ENCODE results near the gene TMEM141. TPM values are rescaled to one million over a fixed set of nuclear protein-coding genes. Genes with fewer than 3 reads are reported as not detected.
"Not testable (repeated sequence)": the region's sequence is repeated elsewhere in the genome, so short reads cannot be mapped to it uniquely, and the experiment has no call there.

The TMEM141 gene
- total and polyA plus RNA-seq, 2 donors from 2014 or later: 96.5 to 403 TPM

DNA sequence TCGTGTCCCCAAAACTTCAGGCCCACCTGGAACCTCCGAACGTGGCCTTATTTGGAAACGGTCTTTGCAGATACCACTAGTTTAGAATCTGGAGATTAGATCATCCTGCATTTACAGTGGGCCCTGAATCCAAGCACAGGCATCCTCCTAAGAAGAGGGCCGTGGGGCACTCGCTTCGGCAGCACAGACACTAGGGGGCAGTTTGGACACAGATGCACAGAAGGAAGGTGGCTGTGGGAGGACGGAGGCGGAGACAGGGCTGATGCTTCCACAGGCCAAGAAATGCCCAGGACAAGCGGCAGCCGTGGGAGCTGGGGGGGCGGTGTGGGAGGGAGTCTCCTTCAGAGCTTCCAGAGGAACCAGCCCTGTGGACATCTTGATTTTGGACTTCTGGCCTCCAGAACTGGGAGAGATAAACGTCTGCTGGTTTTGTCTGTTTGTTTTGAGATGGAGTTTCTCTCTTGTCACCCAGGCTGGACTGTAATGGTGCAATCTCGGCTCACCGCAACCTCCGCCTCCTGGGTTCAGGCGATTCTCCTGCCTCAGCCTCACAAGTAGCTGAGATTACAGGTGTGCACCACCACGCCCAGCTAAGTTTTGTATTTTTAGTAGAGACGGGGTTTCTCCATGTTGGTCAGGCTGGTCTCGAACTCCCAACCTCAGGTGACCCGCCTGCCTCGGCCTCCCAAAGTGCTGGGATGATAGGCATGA is 30.2 kb upstream of the TMEM141 start:
- intact Hi-C loops (cut with DNase I); H3K36me3 ChIP-seq (ENCODE audit: control insufficient read depth in 2 of 3, insufficient read depth in 3 of 3, low read length in 3 of 3); H3K4me1 ChIP-seq (ENCODE audit: control insufficient read depth in 2 of 3, insufficient read depth in 2 of 3, low read depth in 1 of 3, low read length in 3 of 3); H3K9ac ChIP-seq (ENCODE audit: low read length in 3 of 3); H3K9me3 ChIP-seq (ENCODE audit: control insufficient read depth in 2 of 3, insufficient read depth in 1 of 3, low read length in 3 of 3); H3K27me3 ChIP-seq (ENCODE audit: control insufficient read depth, insufficient read depth, low read length); FAIRE-seq; H3K4me3 ChIP-seq (ENCODE audit: low read length in 3 of 3); H3K27ac ChIP-seq (ENCODE audit: low read depth in 2 of 2, low read length in 2 of 2): not testable (repeated sequence)
- TF ChIP-seq CTCF (IDR thresholded peaks at IDR 0.05; ENCODE audit: borderline replicate concordance, extremely low read depth, insufficient read depth): peak; percentile 45
- DNase-seq: peak; percentile 53 to 80 (median 69)

DNA sequence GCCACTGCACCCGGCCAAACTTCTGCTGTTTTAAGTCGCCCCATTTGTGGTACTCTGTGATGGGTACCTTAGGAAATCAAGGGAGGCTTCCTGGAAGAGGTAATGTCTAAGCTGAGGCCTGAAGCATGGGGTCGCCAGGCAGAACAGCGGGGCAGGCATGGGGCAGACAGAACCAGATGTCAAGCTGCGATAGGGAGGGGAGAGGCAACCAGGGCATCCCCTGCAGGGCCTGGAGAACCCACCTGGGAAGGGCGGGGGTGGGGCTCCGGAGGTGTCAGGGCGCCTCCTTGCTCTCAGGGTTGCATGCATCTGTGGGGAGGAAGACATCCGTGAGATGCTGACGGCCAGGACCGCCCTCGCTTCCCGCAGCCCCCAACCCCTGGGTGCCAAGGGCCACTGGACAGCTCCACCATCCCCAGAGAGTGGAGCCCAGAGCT is 29.6 kb upstream of the TMEM141 start:
- Histone ChIP-seq H3K4me1 (ENCODE audit: control insufficient read depth in 2 of 3, insufficient read depth in 2 of 3, low read depth in 1 of 3, low read length in 3 of 3) (no peaks in the 10 kb centered on the region), H3K27ac (ENCODE audit: low read depth in 2 of 2, low read length in 2 of 2) (no peak overlapping the region), H3K9me3 (ENCODE audit: control insufficient read depth in 2 of 3, insufficient read depth in 1 of 3, low read length in 3 of 3) (no peaks in the 10 kb centered on the region), H3K27me3 (ENCODE audit: control insufficient read depth, insufficient read depth, low read length) (no peaks in the 10 kb centered on the region), H3K4me3 (ENCODE audit: low read length in 3 of 3) (no peak overlapping the region), H3K36me3 (ENCODE audit: control insufficient read depth in 2 of 3, insufficient read depth in 3 of 3, low read length in 3 of 3) (no peaks in the 10 kb centered on the region), H3K9ac (ENCODE audit: low read length in 3 of 3) (no peak overlapping the region)
- TF ChIP-seq CTCF (IDR thresholded peaks at IDR 0.05; ENCODE audit: borderline replicate concordance, extremely low read depth, insufficient read depth): no peak
- FAIRE-seq: no peak
- DNase-seq: peak in 2 of 5 donors; percentile 60 to 66
- intact Hi-C loops (cut with DNase I): no loop called here

DNA sequence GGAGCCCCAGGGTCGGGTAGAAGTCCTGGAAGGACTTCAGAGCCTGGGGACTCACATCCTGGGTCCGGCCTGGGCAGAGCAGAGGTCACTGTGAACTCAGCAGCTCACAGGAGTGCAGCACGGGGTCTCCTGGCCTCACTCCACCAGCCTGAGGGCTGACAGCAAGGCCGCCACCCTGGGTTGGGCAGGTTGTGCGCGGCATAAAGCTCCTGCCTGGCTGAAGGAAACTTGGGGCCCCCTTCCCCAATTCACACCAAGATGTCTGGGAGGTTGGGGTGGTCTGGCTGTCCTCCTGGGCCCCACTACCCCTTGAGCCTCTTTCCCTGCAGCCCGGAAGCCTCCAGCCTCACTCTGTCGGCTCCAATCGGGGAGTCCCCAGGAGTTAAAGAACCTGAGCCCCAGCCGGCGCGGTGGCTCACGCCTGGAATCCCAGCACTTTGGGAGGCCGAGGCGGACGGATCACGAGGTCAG is 28.9 kb upstream of the TMEM141 start:
- peak in 1 of 5 donors; percentile 63 for DNase-seq
- no peak for FAIRE-seq
- Histone ChIP-seq H3K9me3 (ENCODE audit: control insufficient read depth in 2 of 3, insufficient read depth in 1 of 3, low read length in 3 of 3) (no peaks in the 10 kb centered on the region), H3K27me3 (ENCODE audit: control insufficient read depth, insufficient read depth, low read length) (no peaks in the 10 kb centered on the region), H3K9ac (ENCODE audit: low read length in 3 of 3) (no peak overlapping the region), H3K36me3 (ENCODE audit: control insufficient read depth in 2 of 3, insufficient read depth in 3 of 3, low read length in 3 of 3) (no peaks in the 10 kb centered on the region), H3K4me1 (ENCODE audit: control insufficient read depth in 2 of 3, insufficient read depth in 2 of 3, low read depth in 1 of 3, low read length in 3 of 3) (no peaks in the 10 kb centered on the region), H3K27ac (ENCODE audit: low read depth in 2 of 2, low read length in 2 of 2) (no peak overlapping the region), H3K4me3 (ENCODE audit: low read length in 3 of 3) (no peak overlapping the region)
- no peak for TF ChIP-seq CTCF (IDR thresholded peaks at IDR 0.05; ENCODE audit: borderline replicate concordance, extremely low read depth, insufficient read depth)
- intact Hi-C loops (cut with DNase I): no loop called here
